DOHH2 (cell line): Measurements from ENCODE around the gene TTLL8.

Experiments used
- CTCF ChIP-seq: fragments of 200-600 bp; sonication (generic); IDR thresholded peaks from one replicate; pipeline ENCODE4 v1.5.1; 2014; ENCODE audit warnings: antibody characterized with exemption, mild to moderate bottlenecking, low read depth, low read length; ENCODE audit not compliant: poor library complexity, severe bottlenecking
- EZH2phosphoT487 ChIP-seq: fragments of 200-600 bp; sonication (generic); IDR thresholded peaks from 2 replicates; pipeline ENCODE4 v1.6.1; 2017; ENCODE audit warnings: borderline replicate concordance, mild to moderate bottlenecking, antibody characterized with exemption, low read length, moderate library complexity, mixed read lengths

GRCh38 chr22:50035131-50035881 lies 22.8 kb downstream of the TTLL8 start:
- no peak for TF ChIP-seq CTCF
- TF ChIP-seq EZH2phosphoT487, result no peak
